ENCODE data around the gene COG3. TPM values are rescaled to one million over a fixed set of nuclear protein-coding genes. Genes with fewer than 3 reads are reported as not detected.

The COG3 gene
- total and polyA plus RNA-seq, 2 donors (not counting 1 experiment from before 2014, with no cell fraction given): 24.0 to 37.5 TPM

DNA sequence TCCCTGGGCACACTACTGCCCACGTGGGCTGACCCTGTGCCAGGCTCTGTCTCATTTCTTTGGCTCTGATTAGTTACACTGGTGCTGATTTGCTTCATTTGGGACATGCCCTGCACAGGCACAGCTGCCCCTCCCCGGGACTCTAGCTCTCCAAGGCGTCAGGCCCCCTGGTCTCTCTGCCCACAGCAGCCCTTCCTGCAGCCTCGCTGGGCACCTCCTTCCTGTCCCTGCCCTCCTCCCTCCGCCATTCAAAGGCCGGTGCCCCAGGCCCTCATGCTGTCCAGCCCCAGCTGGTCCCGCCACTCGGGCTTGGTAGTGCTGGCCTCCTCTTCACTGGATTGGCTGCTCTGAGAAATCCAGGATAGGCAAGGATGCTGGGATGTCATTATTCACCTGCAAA lies 77.7 kb downstream of the COG3 start:
- Histone ChIP-seq H3K79me2 (ENCODE audit: control insufficient read depth, insufficient read depth, low read length) (no peaks in the 10 kb centered on the region), H2AFZ (ENCODE audit: low read length) (no peak overlapping the region), H3K4me2 (ENCODE audit: extremely low read depth, insufficient read depth, low read length) (no peak overlapping the region), H3K4me3 (replicated peaks in 1 of 4; ENCODE audit: control extremely low read depth in 1 of 4, insufficient read depth in 1 of 4, low read depth in 3 of 4, low read length in 4 of 4) (no peak overlapping the region), H3K9me3 (ENCODE audit: control insufficient read depth, insufficient read depth, low read depth, low read length) (no peaks in the 10 kb centered on the region), H3K9ac (ENCODE audit: insufficient read depth, low read length) (no peak overlapping the region), H4K20me1 (ENCODE audit: control insufficient read depth, extremely low read depth, insufficient read depth, low read length) (no peaks in the 10 kb centered on the region), H3K36me3 (ENCODE audit: control insufficient read depth, insufficient read depth, low read length) (no peaks in the 10 kb centered on the region), H3K27me3 (ENCODE audit: control insufficient read depth, insufficient read depth, low read length) (no peaks in the 10 kb centered on the region), H3K27ac (ENCODE audit: insufficient read depth, low read length) (no peak overlapping the region), H3K4me1 (ENCODE audit: control insufficient read depth, extremely low read depth, insufficient read depth, low read length) (no peaks in the 10 kb centered on the region)
- TF ChIP-seq EZH2 (IDR thresholded peaks at IDR 0.05; ENCODE audit: low read length, missing control alignments): no peak
- TF ChIP-seq, protein P1, sequence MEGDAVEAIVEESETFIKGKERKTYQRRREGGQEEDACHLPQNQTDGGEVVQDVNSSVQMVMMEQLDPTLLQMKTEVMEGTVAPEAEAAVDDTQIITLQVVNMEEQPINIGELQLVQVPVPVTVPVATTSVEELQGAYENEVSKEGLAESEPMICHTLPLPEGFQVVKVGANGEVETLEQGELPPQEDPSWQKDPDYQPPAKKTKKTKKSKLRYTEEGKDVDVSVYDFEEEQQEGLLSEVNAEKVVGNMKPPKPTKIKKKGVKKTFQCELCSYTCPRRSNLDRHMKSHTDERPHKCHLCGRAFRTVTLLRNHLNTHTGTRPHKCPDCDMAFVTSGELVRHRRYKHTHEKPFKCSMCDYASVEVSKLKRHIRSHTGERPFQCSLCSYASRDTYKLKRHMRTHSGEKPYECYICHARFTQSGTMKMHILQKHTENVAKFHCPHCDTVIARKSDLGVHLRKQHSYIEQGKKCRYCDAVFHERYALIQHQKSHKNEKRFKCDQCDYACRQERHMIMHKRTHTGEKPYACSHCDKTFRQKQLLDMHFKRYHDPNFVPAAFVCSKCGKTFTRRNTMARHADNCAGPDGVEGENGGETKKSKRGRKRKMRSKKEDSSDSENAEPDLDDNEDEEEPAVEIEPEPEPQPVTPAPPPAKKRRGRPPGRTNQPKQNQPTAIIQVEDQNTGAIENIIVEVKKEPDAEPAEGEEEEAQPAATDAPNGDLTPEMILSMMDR (conservative IDR thresholded peaks at IDR 0.05 in 1 of 2, IDR thresholded peaks at IDR 0.05 in 1 of 2; ENCODE audit: low read depth in 1 of 2, low read length in 2 of 2): no peak
- DNase-seq (ENCODE audit: low read depth in 2 of 2): no peak

DNA sequence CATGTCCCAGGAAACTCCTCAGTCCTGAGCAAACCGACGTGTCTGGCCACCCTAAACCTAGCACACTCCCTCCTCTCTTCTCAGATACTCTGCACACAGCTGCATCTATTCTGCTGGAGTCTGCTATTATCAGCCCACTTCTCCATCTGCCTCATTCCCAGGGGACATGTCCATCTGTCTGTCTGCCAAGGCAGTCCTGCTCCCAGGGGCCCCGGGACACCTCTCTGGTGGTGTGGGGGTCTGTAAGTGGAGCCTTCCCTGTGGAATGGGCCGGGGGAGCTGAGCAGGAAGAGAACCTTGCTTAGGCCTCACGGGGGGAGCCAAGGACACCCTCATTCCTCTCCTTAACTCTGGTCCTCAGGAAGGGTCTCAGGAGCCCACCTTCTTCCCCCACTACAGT lies 78.1 kb downstream of the COG3 start:
- no peaks in the 10 kb centered on the region for H3K36me3 ChIP-seq (ENCODE audit: control insufficient read depth, insufficient read depth, low read length)
- peaks cover 1% of the 10 kb centered on the region for H3K27me3 ChIP-seq (ENCODE audit: control insufficient read depth, insufficient read depth, low read length)
- H2AFZ ChIP-seq (ENCODE audit: low read length): no peak overlapping the region
- H3K4me1 ChIP-seq (ENCODE audit: control insufficient read depth, extremely low read depth, insufficient read depth, low read length): no peaks in the 10 kb centered on the region
- H3K9me3 ChIP-seq (ENCODE audit: control insufficient read depth, insufficient read depth, low read depth, low read length): no peaks in the 10 kb centered on the region
- no peak overlapping the region for H3K4me3 ChIP-seq (replicated peaks in 1 of 4; ENCODE audit: control extremely low read depth in 1 of 4, insufficient read depth in 1 of 4, low read depth in 3 of 4, low read length in 4 of 4)
- no peak for TF ChIP-seq EZH2 (IDR thresholded peaks at IDR 0.05; ENCODE audit: low read length, missing control alignments)
- TF ChIP-seq, protein P1 (conservative IDR thresholded peaks at IDR 0.05 in 1 of 2, IDR thresholded peaks at IDR 0.05 in 1 of 2; ENCODE audit: low read depth in 1 of 2, low read length in 2 of 2): no peak
- DNase-seq (ENCODE audit: low read depth in 2 of 2): no peak
- no peak overlapping the region for H3K9ac ChIP-seq (ENCODE audit: insufficient read depth, low read length)
- no peaks in the 10 kb centered on the region for H4K20me1 ChIP-seq (ENCODE audit: control insufficient read depth, extremely low read depth, insufficient read depth, low read length)
- H3K27ac ChIP-seq (ENCODE audit: insufficient read depth, low read length): no peak overlapping the region
- no peak overlapping the region for H3K4me2 ChIP-seq (ENCODE audit: extremely low read depth, insufficient read depth, low read length)
- no peaks in the 10 kb centered on the region for H3K79me2 ChIP-seq (ENCODE audit: control insufficient read depth, insufficient read depth, low read length)

GRCh38 chr13:45544520-45544919 lies 79.8 kb downstream of the COG3 start:
- no peaks in the 10 kb centered on the region for H4K20me1 ChIP-seq (ENCODE audit: control insufficient read depth, extremely low read depth, insufficient read depth, low read length)
- H3K9ac ChIP-seq (ENCODE audit: insufficient read depth, low read length): no peak overlapping the region
- no peak overlapping the region for H3K4me3 ChIP-seq (replicated peaks in 1 of 4; ENCODE audit: control extremely low read depth in 1 of 4, insufficient read depth in 1 of 4, low read depth in 3 of 4, low read length in 4 of 4)

More at GRCh38 chr13:45544520-45544919, 79.8 kb downstream of the COG3 start:
- H3K27ac ChIP-seq (ENCODE audit: insufficient read depth, low read length): no peak overlapping the region
- H3K4me2 ChIP-seq (ENCODE audit: extremely low read depth, insufficient read depth, low read length): no peak overlapping the region
- H2AFZ ChIP-seq (ENCODE audit: low read length): no peak overlapping the region
- H3K4me1 ChIP-seq (ENCODE audit: control insufficient read depth, extremely low read depth, insufficient read depth, low read length): no peaks in the 10 kb centered on the region
- peaks cover 2% of the 10 kb centered on the region for H3K27me3 ChIP-seq (ENCODE audit: control insufficient read depth, insufficient read depth, low read length)
- H3K79me2 ChIP-seq (ENCODE audit: control insufficient read depth, insufficient read depth, low read length): no peaks in the 10 kb centered on the region
- TF ChIP-seq, protein P1 (conservative IDR thresholded peaks at IDR 0.05 in 1 of 2, IDR thresholded peaks at IDR 0.05 in 1 of 2; ENCODE audit: low read depth in 1 of 2, low read length in 2 of 2): no peak
- no peak for TF ChIP-seq EZH2 (IDR thresholded peaks at IDR 0.05; ENCODE audit: low read length, missing control alignments)
- no peaks in the 10 kb centered on the region for H3K36me3 ChIP-seq (ENCODE audit: control insufficient read depth, insufficient read depth, low read length)
- H3K9me3 ChIP-seq (ENCODE audit: control insufficient read depth, insufficient read depth, low read depth, low read length): no peaks in the 10 kb centered on the region
- DNase-seq (ENCODE audit: low read depth in 2 of 2): no peak

All from fibroblast of lung (primary cell).